HG03342 (cell line): ENCODE data around the gene PEBP1.
"Not testable (repeated sequence)": the region's sequence is repeated elsewhere in the genome, so short reads cannot be mapped to it uniquely, and the experiment has no call there.

ENCODE experiments used
- ATAC-seq: cut with Tn5 transposase; IDR thresholded peaks from one replicate; pipeline ENCODE4 v1.9.1; 2021; ENCODE audit warnings: mild to moderate bottlenecking, moderate library complexity; ENCODE audit not compliant: unreplicated experiment

Gene PEBP1

DNA sequence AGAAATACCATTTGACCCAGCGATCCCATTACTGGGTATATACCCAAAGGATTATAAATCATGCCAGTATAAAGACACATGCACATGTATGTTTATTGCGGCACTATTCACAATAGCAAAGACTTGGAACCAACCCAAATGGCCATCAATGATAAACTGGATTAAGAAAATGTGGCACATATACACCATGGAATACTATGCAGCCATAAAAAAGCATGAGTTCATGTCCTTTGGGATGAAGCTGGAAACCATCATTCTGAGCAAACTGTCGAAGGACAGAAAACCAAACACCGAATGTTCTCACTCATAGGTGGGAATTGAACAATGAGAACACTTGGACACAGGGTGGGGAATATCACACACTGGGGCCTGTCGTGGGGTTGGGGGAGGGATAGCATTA, 6.5 kb upstream of the PEBP1 start:
- ATAC-seq, result not testable (repeated sequence)

DNA sequence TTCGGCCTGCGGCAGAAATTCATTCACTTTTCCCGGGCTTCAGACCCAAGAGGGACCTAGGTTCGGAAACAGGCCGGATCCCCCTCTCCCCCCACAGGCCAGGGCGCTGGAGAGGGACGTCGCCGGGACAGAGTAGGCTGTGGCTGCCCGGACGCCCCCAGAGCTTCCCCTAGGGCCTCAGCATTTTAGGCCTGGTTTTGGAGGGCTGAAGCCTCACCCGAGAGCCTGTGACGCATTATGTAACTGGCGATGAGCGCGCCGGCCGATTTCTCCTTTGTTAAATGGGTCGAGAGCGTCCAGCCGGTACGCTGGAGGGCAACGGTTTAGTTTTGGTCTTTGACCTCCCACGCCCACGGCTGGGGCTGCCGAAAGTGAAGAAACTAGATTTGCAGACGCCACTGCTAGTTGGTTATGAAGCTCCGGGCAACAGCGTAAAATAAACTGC, 657 bp downstream of the PEBP1 start:
- peak; percentile 36 for ATAC-seq

DNA sequence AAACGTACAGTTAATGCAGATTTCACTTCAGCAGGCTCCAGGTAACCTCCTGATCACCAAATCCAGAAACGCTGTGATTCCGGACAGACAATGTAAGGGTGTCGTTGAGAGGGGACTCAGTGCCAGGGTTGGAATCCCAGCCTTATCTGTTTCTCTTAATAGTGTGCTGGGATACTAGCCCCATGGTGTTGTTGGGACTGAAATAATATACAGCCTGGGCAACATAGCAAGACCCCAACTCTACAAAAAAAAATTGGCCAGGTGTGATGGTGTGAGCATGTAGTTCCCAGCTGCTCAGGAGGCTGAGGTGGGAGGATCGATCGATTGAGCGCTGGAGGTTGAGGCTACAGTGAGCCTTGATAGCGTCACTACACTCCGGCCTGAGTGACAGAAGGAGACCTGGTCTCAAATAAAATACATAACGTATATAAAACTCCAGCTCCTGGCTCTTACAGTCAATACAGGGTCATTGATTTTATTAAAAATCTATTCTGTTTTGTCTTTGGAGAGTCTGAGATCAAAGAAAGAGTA, 1.3 kb downstream of the PEBP1 start:
- no peak for ATAC-seq

DNA sequence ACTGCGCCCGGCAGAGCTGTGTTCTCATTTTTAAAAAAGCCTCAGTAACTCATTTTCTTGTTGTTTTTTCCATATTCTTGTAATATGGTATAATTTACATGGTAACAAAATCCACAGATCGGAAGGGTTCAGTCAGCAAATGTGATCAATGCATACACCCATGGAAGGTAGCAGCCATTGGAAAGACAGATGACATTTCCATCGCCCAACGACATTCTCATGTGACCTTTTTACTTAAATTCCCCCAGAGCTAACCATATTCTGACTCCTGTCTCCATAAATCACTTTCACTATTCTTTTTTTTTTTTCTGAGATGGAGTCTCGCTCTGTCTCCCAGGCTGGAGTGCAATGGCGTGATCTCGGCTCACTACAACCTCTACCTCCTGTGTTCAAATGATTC, 4.9 kb downstream of the PEBP1 start:
- no peak for ATAC-seq

DNA sequence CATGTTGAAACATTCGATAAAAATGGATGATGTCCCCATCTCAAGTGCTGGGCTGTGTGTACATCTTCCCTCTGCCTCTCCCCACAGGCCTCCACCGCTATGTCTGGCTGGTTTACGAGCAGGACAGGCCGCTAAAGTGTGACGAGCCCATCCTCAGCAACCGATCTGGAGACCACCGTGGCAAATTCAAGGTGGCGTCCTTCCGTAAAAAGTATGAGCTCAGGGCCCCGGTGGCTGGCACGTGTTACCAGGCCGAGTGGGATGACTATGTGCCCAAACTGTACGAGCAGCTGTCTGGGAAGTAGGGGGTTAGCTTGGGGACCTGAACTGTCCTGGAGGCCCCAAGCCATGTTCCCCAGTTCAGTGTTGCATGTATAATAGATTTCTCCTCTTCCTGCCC, 8.6 kb downstream of the PEBP1 start:
- no peak for ATAC-seq

DNA sequence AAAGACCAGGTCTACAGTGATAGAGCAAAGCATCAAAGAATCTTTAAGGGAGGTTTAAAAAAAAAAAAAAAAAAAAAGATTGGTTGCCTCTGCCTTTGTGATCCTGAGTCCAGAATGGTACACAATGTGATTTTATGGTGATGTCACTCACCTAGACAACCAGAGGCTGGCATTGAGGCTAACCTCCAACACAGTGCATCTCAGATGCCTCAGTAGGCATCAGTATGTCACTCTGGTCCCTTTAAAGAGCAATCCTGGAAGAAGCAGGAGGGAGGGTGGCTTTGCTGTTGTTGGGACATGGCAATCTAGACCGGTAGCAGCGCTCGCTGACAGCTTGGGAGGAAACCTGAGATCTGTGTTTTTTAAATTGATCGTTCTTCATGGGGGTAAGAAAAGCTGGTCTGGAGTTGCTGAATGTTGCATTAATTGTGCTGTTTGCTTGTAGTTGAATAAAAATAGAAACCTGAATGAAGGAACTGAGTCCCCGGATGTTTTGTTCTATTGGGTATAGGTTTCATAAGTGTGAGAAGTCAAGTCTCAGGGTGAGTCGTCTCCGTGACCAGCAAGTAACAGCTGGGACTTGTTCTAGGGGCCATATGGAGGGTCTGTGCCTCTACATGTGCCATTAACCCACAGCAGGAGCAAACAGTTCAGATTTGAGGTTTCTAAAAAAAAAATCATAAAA, 9.3 kb downstream of the PEBP1 start:
- ATAC-seq, result no peak

DNA sequence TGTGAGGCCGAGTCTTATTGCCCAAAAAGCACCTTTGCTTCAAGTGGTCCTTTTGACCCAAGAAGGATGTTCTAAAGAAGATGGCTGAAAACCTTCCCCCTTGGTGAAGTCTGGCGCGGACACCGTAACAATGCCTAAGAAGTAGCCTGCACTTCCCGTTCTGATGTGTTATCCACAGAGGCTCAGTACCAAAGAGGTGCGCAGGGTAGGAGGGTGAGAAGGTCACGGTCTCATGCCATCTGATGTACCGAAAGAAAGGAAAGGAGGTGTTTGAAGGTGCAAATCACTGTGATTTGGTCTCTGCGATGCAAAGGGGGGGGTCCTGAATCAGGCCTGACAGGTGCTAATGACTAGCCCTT, 9.9 kb downstream of the PEBP1 start:
- no peak for ATAC-seq

DNA sequence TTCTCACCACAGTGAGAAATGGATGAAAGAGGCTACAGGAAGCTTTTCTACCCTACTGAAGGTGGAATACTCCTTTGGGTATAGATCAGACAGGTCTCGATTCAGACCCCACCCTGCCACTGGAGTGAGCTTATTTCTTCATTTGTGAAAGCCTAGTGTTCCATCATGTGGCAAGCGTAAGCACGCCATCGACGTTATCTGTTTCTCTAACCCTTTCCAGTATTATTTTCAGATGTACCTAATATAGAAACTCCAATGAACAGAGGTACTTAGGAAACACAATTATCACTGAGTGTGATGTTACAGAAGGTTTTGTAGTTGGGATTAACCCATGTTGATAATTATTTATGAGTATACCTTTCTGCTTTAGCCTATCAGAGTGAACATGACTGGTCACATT, 12.4 kb downstream of the PEBP1 start:
- ATAC-seq, result no peak

DNA sequence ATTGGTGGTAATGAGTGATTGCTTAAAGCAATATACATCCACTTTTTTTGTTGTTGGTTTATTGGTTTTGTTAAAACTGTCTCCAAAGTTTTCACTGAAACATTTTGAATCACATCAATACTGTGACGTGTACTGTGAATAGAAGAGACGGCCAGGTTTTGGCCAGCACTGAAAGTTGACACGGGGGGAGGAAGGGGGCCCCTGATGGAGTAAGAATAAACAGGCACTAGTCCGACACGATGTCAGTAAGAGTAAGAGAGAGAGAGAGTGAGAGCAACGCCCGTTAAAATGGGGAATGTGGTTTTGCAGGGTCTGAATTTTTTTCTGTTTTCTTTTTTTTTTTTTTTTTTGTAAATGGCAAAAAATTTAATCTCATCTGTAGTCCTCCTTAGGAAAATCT, 14.7 kb downstream of the PEBP1 start:
- no peak for ATAC-seq

DNA sequence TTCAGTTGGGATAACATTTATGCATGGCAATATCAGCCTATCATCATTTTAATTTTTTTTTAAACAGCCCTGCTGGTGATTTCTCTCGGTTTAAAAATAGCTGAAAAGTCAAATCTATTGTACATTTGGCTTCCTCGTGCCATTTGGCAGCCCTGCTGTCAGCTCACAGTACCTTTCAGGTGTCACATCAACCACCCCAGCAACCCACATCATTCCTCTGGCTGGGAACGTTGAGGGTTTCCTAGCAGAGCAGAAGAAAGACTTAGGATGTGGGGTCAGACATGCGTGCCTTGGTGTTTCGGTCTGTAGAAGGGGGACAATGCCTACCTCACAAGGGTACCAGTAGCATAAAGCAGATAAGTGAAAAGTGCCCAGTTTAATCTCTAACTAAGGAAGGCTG, 15.8 kb downstream of the PEBP1 start:
- no peak for ATAC-seq

DNA sequence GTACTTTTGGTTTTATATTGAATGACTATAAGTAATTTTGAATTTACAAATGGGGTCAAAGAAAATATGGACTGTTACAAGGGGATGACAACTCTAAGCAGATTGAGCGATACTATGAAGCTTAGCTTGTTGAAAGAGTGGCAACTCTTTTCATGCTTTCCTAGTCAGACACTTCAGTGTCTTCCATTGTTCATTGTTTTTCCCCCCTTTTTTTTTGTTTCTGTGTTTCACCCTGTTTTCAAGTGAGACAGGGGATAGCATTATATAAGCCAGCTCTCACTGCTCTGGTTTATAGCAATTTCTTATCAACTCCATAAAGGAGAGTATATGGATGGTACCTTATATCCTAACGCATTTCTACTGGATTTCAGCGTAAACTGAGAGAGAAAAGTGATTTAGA, 24.6 kb downstream of the PEBP1 start:
- ATAC-seq, result no peak

DNA sequence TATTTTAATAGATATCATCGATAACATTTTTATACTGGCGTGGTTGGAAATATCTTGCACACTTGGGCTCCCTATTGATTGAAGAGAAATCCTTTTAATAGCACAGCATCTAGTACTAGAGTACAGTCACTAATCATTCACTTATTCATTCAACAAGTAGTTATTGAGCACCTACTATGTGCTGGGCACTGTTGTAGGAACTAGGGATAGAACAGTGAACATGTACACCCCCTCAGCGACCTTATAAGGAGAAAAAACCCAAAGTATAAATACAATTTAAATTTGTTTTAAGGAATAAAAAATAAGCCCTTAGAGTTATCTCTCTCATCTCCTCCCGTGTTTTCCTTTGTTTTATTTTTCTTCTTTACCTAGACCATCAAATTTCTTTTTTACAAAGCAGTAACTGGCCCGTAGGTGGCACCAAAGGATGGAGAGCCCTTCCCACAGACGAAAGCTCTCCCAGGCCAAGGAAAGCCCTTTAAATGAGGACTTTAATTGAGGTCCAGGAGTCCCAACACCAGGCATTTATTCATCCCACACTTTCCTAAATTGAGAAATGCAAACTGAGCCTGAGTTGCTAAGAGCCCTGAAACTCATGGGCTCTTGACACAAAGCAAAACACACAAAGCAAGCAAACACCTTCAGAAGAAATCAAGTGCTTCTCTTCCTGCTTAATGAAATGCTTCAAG, 29.0 kb downstream of the PEBP1 start:
- no peak for ATAC-seq

DNA sequence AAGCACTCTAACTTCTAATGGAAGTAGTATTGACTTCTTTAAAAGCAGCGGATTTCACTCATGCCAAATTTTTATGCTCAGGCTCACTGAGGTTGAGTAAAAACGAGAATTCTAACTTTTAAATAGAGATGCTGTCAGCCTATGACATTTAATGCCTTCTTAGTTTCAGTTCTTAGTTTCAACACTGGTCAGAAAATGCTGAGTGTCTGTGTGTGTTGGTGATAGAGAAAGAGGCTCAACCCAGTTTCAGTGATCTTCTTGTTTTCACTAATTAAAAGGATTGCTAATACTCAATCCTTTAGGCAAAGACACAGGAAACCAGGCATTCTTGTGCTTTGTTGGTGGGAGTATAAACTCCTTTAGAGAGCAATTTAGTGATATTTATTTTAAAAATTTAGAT, 31.0 kb downstream of the PEBP1 start:
- ATAC-seq, result peak; percentile 97

DNA sequence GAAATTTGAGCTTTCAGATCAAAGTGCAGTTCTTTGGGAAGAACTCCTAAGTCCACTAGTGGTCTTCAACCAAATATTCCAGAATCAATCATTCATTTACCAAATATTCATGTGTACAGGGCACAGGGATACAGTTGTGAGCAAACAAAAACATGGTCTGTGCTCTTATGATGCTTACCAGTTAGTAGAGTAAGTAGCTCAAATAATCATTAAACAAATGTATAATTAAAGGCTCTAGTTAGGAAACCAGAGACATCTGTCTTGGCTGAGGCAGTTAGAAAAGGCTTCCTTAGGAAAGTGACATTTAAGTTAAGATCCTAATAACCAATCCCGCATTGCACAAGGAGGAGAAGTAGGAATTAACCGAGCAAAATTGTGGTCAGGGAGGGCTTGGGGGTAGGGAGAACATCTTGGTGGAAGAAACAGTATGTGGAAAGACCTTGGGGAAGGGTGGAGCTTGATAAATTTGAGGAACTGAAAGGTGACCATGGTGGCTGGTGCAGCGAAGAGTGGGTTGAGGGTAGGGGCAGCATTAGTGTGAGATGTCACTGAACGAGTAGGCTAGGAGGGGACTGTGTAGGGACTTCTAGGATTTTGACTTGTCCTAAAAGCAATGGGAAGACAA, 40.0 kb downstream of the PEBP1 start:
- ATAC-seq, result peak; percentile 88

DNA sequence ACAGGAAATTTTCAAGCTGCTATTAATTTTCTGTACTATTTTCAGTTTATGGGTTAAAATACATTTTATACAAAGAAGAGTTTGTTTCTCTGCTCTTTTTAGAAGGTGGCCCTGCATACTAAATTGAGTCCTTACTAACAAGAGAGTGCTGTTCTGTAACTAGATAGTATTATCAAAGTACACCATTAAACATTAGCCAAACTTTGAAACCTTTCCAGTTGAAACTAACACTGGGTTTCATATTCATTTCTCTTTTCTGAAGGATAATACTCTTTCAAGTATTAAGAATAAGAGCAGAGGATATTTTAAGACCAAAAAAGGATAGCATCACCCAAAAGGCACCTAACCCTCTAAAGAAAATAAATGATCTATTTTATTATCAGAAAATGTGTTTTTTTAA, 47.2 kb downstream of the PEBP1 start:
- ATAC-seq, result peak; percentile 43

DNA sequence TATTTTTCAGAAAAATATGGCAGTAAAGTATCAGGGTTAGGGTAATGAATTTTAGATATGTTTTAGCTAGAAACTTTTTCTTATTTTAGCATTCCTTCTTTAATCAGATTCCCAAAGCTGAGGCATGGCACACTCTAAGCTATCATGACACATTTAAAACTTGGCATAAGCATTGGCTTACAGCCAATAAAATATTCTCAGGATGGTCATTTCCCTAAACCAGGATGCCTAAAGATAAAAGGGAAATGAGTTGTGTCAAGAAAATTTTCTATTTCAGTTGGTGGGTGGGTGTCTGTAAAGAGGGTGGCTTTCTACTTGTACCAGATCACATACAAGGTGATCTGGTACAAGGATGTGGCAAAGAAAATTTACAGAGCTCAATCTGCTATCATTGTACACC, 47.8 kb downstream of the PEBP1 start:
- ATAC-seq, result no peak

DNA sequence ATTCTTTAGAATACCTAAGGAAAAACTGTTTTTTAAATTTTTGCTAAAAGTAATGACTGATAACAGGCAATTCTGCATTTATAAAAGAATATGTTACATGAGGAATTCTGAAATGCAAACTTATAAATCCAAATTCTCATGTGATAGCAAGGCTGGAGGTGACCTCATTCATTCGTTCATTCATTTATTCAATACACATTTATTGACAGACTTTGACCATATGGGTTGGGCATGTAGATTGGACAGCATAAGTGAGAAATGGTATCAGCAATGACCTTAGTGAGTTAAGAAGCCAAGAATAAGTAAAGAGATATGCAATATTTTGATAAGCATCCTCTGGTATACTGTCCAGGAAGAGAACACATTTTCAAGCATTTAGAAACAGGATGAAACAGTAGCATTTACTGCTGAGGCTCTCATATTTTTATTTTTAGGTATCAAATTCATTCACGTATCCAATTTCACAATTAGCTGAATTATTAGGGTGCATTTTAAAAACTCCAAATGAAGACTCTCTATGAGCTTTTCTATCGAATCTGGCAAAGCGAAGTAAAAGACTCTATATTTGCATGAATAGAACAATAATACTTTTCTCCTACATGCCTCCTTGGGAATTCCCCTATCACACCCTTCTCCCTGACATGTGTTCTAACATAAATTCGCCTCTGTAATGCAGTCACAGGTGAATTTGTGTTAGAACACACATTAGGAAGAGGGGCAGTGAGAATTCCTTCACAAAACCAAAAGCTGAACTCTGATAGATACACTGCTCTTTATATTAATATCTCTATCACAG, 49.9 kb downstream of the PEBP1 start:
- no peak for ATAC-seq

DNA sequence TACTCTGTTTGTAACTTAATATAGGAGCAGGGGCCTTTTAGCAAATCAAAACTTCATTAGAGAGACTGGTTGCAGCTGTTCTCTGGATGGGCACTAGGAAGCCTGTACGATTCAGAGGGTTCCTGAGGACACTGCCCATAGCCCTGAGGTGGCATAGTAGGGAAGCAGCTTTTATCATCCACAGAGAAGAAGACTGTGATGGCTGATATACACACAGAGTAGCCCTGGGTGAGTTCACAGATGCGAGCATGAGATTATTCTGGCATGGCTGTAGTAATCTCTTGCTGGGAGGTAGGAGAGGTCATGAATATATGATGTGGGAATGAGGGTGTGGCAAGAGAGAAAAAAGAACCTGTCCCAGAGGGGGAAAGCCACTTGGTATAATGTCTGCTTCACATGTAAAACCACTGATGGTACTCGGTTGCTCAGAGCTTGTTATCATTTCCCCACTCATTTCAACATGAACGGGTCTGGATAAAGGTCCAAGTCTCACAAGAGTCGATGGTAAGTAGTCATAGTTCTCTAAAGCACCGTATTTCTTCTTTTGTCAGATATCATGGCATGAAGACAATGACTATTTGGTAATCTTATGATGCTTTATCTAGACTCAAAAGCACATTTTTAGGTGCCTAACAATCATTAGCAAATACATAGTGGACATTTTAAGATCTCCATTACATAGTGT, 52.0 kb downstream of the PEBP1 start:
- ATAC-seq, result no peak

DNA sequence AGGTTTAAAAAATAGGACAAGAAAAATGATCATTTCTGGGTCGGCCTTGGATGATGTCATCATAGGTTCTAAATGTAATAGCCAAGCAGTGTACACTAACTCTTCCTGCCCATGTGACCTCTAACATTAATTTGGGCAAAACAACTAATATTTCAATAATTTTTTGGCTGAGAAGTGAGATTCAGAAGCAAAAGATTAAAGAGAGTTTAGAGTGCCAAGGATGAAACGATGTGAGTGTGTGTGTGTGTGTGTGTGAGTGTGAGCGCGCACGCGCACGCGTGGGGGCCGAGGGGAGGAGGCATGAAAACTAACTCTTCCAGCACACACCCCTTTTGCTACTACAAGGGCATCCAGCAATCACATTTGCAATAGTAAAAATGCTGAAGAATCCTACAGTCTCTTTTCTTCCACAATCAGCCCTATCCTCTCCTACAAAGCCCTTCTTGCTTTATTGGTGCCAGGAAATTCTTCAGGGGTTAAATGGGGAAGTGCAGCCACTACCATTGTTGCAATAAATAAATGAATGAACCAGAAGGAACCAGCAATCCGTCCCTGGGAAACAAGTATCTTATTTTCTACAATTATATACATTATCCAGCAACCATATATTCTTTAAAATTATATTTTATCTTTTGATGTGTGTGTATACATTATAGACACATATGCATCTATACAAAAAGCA, 52.9 kb downstream of the PEBP1 start:
- no peak for ATAC-seq

DNA sequence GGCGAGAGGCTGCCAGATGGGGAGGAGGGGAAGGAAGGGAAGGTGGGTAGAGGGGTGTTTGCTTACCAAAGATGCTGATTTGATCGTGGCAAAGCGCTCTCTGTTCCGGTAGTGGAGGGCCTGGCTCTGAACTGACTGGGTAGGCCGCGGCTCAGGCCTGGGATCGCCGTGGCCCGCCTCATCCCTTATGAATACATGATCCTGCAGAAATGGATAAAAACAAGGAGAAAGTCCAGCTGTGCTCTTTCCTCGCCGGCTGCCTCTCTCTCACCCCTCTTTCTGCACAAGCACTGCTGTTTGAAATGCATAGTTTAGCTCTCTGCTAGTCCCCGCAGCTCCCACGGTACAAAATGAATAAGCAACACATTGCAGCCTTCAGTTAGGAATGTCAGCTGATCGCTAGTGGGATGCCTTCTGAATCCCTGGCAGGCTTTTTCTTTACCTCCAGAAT, 53.8 kb downstream of the PEBP1 start:
- no peak for ATAC-seq
